GM18867 (cell line): Measurements from ENCODE around the gene WDR89.
"Not testable (repeated sequence)": the region's sequence is repeated elsewhere in the genome, so short reads cannot be mapped to it uniquely, and the experiment has no call there.

Experiments used
- ATAC-seq: cut with Tn5 transposase; IDR thresholded peaks from one replicate; pipeline ENCODE4 v1.9.1; 2021; ENCODE audit warnings: mild to moderate bottlenecking, moderate library complexity; ENCODE audit not compliant: unreplicated experiment

Gene WDR89

DNA sequence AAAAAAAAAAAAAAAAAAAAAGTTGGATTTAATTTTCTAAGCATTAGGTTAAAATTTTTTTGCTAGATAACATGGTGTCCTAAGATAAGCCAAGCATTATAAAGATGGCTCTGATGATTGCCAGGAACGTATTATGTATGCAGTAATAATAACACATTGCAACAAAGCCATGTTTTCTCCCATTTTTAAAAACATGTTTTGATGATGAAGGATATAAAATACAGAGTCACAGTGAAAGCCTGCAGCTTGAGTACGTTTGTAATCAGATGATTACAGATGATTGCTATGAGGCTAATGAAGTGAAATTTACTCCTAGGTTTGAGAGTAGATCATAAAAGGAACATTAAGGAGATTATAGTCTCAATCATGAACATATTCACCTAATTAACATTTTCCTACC, 13.3 kb upstream of the WDR89 start:
- ATAC-seq = no peak

DNA sequence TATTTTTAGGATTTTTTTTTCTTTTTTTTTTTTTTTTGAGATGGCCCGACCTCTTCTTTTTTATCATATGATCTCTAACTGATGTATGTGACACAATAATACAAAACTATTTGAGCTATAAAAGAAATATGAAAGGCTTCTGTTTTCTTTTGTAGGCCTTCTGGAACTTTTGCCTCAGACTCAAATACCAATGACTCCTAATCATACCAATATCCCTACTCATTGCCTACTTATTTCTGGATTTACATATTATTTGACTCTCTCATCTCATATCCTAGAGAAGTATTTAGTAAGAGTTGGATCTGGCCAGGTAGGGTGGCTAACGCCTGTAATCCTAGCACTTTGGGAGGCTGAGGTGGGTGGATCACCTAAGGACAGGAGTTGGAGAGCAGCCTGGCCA, 12.7 kb upstream of the WDR89 start:
- ATAC-seq = no peak

DNA sequence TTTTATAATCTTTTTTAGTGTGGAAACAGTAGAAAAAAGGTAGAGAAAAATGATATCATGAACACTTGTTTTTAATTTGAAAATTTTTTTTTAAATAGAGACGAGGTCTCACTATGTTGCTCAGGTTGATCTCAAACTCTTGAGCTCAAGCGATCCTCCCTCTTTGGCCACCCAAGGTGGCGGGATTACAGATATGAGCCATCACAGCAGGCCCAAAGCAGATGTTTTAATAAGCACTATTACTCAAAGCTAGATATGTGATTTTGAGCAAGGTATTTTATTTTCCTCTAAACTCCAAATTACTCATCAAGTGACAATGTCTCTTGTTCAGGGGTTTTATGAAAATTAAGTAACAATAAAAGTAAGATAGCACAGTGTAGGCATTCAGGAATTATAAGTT, 10.7 kb upstream of the WDR89 start:
- ATAC-seq = no peak

DNA sequence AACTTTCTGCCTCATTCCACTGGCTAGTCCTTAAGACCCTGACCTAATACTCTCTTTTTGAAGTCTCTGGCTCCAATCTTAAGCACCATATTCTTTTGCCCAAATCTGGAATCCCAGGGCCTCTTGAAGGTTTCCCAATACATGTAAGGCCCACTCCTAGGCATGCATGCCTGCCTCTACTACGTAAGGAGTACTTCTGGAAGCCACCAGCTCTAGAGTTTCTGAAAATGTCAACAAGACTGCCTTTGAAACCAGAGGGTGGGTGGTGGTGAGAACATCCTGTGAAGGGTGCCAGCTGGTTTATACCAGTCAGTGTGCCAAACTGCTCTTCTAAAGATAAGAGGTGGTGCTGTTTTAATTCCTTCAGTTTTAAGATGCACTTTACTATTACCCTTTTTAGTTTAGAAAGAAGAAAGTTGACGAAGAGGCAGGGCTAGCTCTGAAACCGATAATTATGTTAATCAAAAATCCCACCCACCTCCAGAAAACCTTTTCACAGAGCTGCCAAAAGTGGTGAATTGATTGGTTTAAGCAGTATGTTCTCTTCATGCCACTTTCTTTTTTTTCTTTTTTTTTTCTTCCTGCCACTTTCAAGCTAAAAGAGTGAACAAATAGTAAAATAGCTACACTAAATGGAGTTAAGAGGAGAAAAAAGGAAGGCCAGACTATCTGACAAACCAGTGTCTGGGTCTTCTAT, 8.7 kb upstream of the WDR89 start:
- ATAC-seq = peak; percentile 76

GRCh38 chr14:63647696-63648410, 6.2 kb upstream of the WDR89 start:
- no peak for ATAC-seq

DNA sequence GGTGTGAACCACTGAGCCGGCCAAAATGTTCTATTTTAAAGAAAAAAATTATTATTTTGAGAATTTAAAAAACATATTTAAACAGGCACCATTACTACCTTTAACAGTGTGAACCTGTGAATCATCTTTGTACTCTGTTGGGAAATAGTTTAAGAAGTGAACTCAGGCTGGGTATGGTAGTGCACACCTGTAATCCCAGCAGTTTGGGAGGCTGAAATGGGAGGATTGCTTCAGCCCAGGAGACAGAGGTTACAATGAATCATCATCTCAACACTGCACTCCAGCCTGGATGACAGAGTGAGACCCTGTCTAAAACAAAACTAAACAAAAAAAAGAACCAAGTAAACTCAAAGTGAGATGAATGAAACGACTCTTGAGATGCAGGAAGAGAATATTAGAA, 3.1 kb upstream of the WDR89 start:
- ATAC-seq = no peak

DNA sequence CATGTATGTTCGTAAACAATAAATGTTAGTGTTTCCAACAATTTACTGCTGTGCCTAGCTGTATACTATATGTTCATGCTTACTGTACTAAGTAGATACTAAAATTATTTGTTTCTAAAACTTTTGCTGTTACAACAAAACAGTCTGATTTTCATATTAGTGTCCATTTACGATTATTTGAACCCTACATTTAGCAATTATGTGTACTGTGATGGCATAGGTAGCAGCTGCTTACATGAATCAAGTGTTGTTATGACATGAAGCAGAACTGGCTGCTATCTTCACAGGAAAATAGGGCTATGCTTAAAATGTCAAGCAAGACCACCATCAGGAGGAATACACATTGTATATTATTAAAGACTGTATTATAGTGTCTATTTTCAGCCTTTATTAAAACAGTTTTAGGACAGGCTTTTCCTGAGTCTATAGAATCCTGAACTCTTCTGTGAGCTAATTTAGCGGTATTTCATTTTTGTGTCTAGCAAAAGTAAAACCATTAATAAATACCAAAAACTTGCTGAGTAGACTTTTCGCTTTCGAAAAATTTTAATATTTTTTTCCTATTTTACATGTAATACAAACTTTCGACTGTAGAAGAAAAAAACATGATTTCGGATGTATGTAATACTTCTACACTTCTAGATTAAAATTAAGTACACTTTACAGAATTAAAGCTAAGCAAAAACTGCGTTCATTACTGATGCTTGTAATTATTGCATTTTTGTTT, 1.1 kb upstream of the WDR89 start:
- no peak for ATAC-seq

- peak; percentile 63 for ATAC-seq
These were observed 549 bp upstream of the WDR89 start for GRCh38 chr14:63642229-63642611.

DNA sequence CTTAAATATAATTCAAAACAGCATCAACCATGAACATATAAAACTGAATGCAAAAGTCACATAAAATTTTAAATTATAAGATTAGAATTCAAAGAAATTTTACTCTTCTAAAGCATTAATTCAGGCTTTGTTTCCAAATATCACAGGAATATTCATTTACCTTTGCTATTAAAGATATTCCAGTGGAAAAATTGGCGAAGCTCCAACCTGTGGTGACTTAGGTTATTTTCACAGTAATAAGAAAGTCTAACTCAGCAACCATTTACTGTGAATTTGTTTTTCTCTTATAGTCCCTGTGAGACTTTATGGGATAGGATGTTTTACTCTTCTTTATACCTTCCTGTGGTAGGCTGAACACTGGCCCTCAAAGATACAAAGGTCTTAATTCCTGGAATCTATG, 3.2 kb downstream of the WDR89 start:
- no peak for ATAC-seq

DNA sequence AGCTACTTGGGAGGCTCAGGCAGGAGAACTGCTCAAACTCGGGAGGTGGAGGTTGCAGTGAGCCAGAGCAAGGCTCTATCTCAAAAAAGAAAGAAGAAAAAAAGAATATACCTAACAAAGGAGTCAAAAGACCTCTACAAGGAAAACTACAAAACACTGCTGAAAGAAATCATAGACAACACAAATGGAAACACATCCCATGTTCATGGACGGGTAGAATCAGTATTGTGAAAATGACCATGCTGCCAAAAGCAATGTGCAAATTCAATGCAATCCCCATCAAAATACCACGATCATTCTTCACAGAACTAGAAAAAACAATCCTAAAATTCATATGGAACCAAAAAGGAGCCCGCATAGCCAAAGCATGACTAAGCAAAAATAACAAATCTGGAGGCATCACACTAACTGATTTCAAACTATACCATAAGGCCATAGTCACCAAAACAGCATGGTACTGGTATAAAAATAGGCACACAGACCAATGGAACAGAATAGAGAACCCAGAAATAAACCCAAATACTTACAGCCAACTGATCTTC, 5.5 kb downstream of the WDR89 start:
- ATAC-seq = not testable (repeated sequence)

DNA sequence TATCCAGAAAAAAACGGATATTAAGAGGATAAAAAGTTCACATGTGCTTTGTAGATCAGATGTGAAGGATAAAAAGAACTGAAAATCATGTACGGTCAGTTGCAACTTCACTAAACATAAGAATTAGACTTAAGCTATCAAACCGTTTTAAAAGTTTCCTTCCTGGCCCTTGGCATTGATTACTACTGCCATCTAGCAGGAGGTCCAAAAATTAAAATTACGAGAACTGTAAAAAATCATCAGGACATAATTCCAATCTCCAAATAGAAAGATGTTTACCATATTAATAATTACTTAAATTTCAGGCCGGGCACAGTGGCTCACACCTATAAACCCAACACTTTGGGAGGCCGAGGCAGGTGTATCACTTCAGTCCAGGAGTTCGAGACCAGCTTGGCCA, 7.9 kb downstream of the WDR89 start:
- ATAC-seq = no peak

- ATAC-seq = no peak
These were observed 8.6 kb downstream of the WDR89 start for GRCh38 chr14:63632932-63633514.

- ATAC-seq = no peak
These were observed 17.0 kb downstream of the WDR89 start for GRCh38 chr14:63624701-63625100.

- ATAC-seq = no peak
These were observed 17.5 kb downstream of the WDR89 start for GRCh38 chr14:63624203-63624602.

DNA sequence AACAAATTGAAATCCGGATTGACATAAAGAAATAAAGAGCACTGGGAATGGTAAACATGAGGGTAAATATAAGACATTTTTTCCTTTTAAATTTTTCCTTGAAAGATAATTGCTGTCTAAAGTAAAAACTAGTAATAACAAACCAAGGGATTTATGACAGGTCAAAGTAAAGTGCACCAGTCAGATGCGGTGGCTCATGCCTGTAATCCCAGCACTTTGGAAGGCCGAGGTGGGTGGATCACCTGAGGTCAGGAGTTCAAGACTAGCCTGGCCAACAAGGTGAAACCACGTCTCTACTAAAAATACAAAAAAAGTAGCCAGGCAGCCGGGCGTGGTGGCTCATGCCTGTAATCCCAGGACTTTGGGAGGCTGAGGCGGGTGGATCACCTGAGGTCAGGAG, 19.7 kb downstream of the WDR89 start:
- ATAC-seq = not testable (repeated sequence)

DNA sequence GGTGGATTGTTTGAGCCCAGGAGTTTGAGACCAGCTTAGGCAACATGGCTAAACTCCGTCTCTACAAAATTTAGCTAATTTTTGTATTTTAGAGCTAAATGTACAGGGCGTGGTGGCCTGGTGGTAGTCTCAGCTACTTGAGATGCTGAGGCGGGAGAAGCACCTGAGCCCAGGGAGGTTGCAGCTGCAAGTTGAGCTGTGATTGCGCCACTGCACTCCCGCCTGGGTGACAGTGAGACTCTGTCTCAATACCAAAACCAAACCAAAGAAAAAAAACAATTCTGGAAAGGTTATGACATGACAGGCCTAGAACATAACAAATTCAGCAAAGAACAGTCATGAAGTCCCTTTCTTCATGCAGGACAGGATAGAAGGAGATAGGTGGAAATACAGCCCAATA, 25.7 kb downstream of the WDR89 start:
- ATAC-seq = no peak

DNA sequence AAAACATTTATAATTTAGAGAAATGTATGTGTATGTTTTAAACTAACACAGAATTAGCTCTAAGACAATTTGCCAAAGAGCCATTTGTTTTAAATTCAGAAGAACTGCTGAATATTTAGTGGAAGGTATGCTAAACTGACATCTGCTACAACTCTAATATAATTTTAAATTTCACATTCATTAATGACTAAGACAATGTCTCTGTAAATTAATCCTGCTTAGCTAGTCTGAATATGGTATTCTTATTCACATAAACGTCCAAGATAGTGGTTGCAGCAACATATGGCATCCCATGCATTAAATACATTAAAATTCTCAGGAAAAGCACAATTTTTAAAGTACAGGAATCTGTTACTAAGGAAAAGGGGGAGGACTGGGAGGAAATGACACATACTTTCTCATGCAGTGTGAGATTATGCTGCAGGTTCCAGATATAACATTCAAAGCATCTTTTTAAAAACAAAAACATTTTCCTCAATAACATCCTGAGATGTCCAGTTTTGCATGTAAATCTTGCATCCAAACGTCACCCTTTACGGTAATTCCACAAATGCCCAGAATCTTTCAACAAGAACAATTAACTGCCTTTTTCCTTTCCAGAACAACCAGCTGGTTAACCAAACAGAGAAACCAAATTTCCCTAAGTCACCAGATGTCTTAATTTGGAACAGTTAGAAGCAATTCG, 26.9 kb downstream of the WDR89 start:
- ATAC-seq = no peak

GRCh38 chr14:63611078-63611477, 30.6 kb downstream of the WDR89 start:
- no peak for ATAC-seq

- ATAC-seq = no peak
These were observed 36.6 kb downstream of the WDR89 start for GRCh38 chr14:63605041-63605532.

- no peak for ATAC-seq
These were observed 37.0 kb downstream of the WDR89 start for GRCh38 chr14:63604626-63605025.
